ENCODE measurements around the gene ALDH5A1.

The ALDH5A1 gene

DNA sequence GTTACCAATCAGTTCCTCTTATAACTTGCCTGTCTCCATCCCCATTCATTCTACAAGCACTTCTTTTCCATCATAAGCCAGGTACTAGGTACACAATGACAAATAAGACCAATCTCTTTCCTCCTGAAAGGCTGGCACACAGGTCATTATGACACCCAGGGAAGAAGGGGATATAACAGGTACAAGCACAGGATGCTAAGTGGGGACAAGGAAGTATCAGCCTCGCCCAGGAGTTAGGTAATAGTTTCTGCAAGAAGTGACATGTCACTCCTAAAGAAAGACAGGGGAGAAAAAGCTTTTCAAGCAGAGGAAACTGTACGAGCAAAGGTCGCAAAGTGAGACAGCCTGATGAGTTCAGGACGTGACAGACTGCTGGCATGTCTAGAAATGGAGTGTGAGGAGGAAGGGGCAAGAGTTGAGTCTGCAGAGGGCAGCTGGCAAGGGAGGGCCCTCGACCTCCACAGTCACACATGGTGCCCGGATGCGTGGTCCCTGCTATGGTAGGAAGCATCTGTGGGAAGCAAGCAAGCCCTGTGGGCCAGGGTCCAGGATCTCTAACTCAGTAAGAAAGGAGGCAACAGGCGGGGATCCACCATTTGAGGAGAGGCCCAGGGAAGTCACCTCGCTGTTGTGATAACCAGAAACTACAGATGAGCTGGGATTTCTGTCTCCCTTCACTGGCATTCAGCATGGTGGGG, 45.8 kb upstream of the ALDH5A1 start:
- no peaks in the 10 kb centered on the region for H3K9me3 ChIP-seq (ENCODE audit: control insufficient read depth, insufficient read depth, low read depth, low read length)
- H3K27ac ChIP-seq (ENCODE audit: extremely low read depth, low read depth, low read length) = no peak overlapping the region
- CTCF ChIA-PET = interaction anchor here (0.7 kb wide), 1 partner anchor 291 kb away, joined by 3 read pairs; no protein-coding TSS in a partner anchor
- no peaks in the 10 kb centered on the region for H3K4me1 ChIP-seq (ENCODE audit: control insufficient read depth, insufficient read depth, low read length)
- H3K36me3 ChIP-seq (ENCODE audit: control insufficient read depth in 2 of 2, insufficient read depth in 1 of 2, low read length in 2 of 2) = no peaks in the 10 kb centered on the region
- no peak overlapping the region for H3K4me3 ChIP-seq (ENCODE audit: low read depth, low read length)
- POLR2A ChIA-PET = no interaction called here
- no peak for TF ChIP-seq ZNF629 (tag by site-specific recombination; IDR thresholded peaks at IDR 0.05)
- TF ChIP-seq, protein P1, sequence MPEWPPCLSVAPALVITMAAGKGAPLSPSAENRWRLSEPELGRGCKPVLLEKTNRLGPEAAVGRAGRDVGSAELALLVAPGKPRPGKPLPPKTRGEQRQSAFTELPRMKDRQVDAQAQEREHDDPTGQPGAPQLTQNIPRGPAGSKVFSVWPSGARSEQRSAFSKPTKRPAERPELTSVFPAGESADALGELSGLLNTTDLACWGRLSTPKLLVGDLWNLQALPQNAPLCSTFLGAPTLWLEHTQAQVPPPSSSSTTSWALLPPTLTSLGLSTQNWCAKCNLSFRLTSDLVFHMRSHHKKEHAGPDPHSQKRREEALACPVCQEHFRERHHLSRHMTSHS (tag by site-specific recombination; IDR thresholded peaks at IDR 0.05) = no peak
- TF ChIP-seq ZBTB8A (tag by site-specific recombination; IDR thresholded peaks at IDR 0.05) = no peak
- TF ChIP-seq ZNF707 (tag by site-specific recombination; IDR thresholded peaks at IDR 0.05) = no peak
- no peak for TF ChIP-seq ZNF146 (tag by site-specific recombination; IDR thresholded peaks at IDR 0.05)
- TF ChIP-seq ZNF639 (tag by site-specific recombination; IDR thresholded peaks at IDR 0.05) = no peak
- TF ChIP-seq, protein P2, sequence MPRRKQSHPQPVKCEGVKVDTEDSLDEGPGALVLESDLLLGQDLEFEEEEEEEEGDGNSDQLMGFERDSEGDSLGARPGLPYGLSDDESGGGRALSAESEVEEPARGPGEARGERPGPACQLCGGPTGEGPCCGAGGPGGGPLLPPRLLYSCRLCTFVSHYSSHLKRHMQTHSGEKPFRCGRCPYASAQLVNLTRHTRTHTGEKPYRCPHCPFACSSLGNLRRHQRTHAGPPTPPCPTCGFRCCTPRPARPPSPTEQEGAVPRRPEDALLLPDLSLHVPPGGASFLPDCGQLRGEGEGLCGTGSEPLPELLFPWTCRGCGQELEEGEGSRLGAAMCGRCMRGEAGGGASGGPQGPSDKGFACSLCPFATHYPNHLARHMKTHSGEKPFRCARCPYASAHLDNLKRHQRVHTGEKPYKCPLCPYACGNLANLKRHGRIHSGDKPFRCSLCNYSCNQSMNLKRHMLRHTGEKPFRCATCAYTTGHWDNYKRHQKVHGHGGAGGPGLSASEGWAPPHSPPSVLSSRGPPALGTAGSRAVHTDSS (tag by site-specific recombination; IDR thresholded peaks at IDR 0.05) = no peak
- no peak for TF ChIP-seq ZNF140 (tag by site-specific recombination; IDR thresholded peaks at IDR 0.05)
- TF ChIP-seq INSM2 (tag by site-specific recombination; IDR thresholded peaks at IDR 0.05) = no peak

GRCh38 chr6:24451581-24452388, 43.0 kb upstream of the ALDH5A1 start:
- TF ChIP-seq ZNF792 (tag by site-specific recombination; IDR thresholded peaks at IDR 0.05) (no peak), ZNF692 (tag by site-specific recombination; IDR thresholded peaks at IDR 0.05) (no peak), ZNF629 (tag by site-specific recombination; IDR thresholded peaks at IDR 0.05) (no peak)
- TF ChIP-seq, protein P3, sequence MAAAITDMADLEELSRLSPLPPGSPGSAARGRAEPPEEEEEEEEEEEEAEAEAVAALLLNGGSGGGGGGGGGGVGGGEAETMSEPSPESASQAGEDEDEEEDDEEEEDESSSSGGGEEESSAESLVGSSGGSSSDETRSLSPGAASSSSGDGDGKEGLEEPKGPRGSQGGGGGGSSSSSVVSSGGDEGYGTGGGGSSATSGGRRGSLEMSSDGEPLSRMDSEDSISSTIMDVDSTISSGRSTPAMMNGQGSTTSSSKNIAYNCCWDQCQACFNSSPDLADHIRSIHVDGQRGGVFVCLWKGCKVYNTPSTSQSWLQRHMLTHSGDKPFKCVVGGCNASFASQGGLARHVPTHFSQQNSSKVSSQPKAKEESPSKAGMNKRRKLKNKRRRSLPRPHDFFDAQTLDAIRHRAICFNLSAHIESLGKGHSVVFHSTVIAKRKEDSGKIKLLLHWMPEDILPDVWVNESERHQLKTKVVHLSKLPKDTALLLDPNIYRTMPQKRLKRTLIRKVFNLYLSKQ (tag by site-specific recombination; IDR thresholded peaks at IDR 0.05; ENCODE audit: borderline replicate concordance) = no peak
- Histone ChIP-seq H3K4me1 (ENCODE audit: control insufficient read depth, insufficient read depth, low read length) (no peaks in the 10 kb centered on the region), H3K36me3 (ENCODE audit: control insufficient read depth in 2 of 2, insufficient read depth in 1 of 2, low read length in 2 of 2) (no peaks in the 10 kb centered on the region), H3K9me3 (ENCODE audit: control insufficient read depth, insufficient read depth, low read depth, low read length) (no peaks in the 10 kb centered on the region), H3K4me3 (ENCODE audit: low read depth, low read length) (no peak overlapping the region), H3K27ac (ENCODE audit: extremely low read depth, low read depth, low read length) (no peak overlapping the region)
- ChIA-PET CTCF (no interaction called here), POLR2A (no interaction called here)

Measured in HEK293 (cell line).